OCI-M2 (cell line): ENCODE results near the gene DAZ2.
"Not testable (repeated sequence)": the region's sequence is repeated elsewhere in the genome, so short reads cannot be mapped to it uniquely, and the experiment has no call there.

Source experiments
- DNase-seq: peaks from one replicate; lab custom pipeline; 2025; ENCODE audit not compliant: unreplicated experiment; lab: John Stamatoyannopoulos, UW

Gene DAZ2

DNA sequence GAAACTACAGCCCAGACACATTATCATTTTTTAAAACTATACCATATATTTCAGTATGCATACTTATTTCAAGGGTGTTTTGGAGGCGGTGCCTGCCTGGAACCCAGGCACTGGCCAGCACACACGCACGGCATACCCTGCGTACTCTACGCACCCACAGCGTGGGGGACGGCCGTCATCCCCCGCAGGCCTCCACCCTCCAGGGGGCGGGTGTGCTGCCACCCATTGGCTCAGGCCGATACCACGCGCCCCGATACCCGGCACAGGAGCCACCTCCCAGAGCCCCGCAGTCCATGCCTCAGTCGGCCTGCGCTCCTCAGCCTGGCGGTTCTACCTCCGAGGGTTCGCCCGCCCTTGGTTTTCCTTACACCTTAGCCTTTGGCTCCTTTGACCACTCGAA is at the start of gene DAZ2:
Gene DAZ2 (plus strand): TSS at position 301 of the 400 bp plus-strand sequence. CDS start 208 bp downstream, outside the sequence.
- not testable (repeated sequence) for DNase-seq

GRCh38 chrY:23198908-23199307 is 20.4 kb upstream of the DAZ2 start, which contains the start of gene DAZ1:
TSS of gene DAZ1 (minus strand) at chrY:23199008. CDS start at chrY:23198800, 208 bp downstream.
- DNase-seq = not testable (repeated sequence)

DNA sequence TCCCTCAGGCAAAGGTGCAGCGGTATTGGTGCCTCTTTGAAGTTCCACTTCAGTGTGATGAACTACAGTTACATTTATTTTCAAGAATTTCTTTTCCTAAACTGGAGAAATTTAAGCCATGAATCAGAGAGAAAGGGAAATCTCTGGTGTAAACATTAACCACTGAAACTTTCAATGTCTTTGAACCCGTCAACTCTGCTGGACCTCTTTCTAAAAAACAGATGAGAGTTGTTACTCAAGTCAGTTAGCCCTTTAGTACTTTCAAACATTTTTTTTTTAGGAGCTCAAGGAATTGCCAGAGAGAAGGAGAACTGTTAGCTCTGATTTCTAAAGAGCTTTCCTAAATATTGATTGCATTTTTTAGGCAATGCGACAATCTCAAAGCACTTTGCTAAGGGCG is 11.9 kb upstream of the DAZ2 start:
- DNase-seq = not testable (repeated sequence)

GRCh38 chrY:23209802-23210495 is 9.4 kb upstream of the DAZ2 start:
- DNase-seq = not testable (repeated sequence)

- not testable (repeated sequence) for DNase-seq
Measured at GRCh38 chrY:23210681-23211080, 8.7 kb upstream of the DAZ2 start.
